Right lung (tissue), 5 donors: Measurements from ENCODE around the gene ADISSP. TPM values are rescaled to one million over a fixed set of nuclear protein-coding genes. Genes with fewer than 3 reads are reported as not detected.

Experiments
- DNase-seq, 2 donors: peaks; one replicate each; pipeline ENCODE4 v3.0.0-alpha.2; 2013
- polyA plus RNA-seq, 5 donors: library from polyadenylated mRNA; unstranded; fragments of 120-200 nt; gene quantifications; one replicate each; pipeline versions ENCODE4 v1.2.1 to v1.2.3, GENCODE V29; 2013; ENCODE audit warnings: inconsistent platforms in 1 of 5, low replicate concordance in 1 of 5; ENCODE audit not compliant: insufficient read length in 5 of 5, insufficient read depth in 1 of 5

The ADISSP gene
- polyA plus RNA-seq, 5 donors = 17.7 to 44.5 (median 23.2) TPM

GRCh38 chr20:3739926-3740451, 27.6 kb downstream of the ADISSP start:
- no peak for DNase-seq

GRCh38 chr20:3739054-3739925, 28.3 kb downstream of the ADISSP start:
- no peak for DNase-seq

- no peak for DNase-seq
These were observed 29.2 kb downstream of the ADISSP start for GRCh38 chr20:3738111-3739053.

- DNase-seq = no peak
These were observed 31.8 kb downstream of the ADISSP start for GRCh38 chr20:3735768-3736167.

- no peak for DNase-seq
These were observed 33.3 kb downstream of the ADISSP start for GRCh38 chr20:3734111-3734843.

- DNase-seq = no peak
These were observed 34.2 kb downstream of the ADISSP start for GRCh38 chr20:3733119-3733995.

- peak in 1 of 2 donors; percentile 57 for DNase-seq
These were observed 35.0 kb downstream of the ADISSP start, which contains the start of gene HSPA12B for GRCh38 chr20:3732327-3733118. HSPA12B (plus strand) TSS chr20:3732685; CDS start chr20:3738675, 5,990 bp downstream.

- no peak for DNase-seq
These were observed 35.6 kb downstream of the ADISSP start for GRCh38 chr20:3731944-3732326.

GRCh38 chr20:3730803-3731672, 36.5 kb downstream of the ADISSP start:
- DNase-seq = no peak

GRCh38 chr20:3729811-3730540, 37.6 kb downstream of the ADISSP start:
- no peak for DNase-seq

GRCh38 chr20:3729378-3729777, 38.2 kb downstream of the ADISSP start:
- DNase-seq = no peak

- no peak for DNase-seq
These were observed 38.7 kb downstream of the ADISSP start for GRCh38 chr20:3728876-3729275.

GRCh38 chr20:3728354-3728753, 39.2 kb downstream of the ADISSP start:
- DNase-seq = no peak

GRCh38 chr20:3727401-3728021, 40.0 kb downstream of the ADISSP start:
- no peak for DNase-seq

- no peak for DNase-seq
These were observed 43.2 kb downstream of the ADISSP start for GRCh38 chr20:3724356-3724755.

- DNase-seq = no peak
These were observed 44.3 kb downstream of the ADISSP start for GRCh38 chr20:3723284-3723683.

- no peak for DNase-seq
These were observed 45.6 kb downstream of the ADISSP start for GRCh38 chr20:3721912-3722311.
